ENCODE data around the gene F2RL1. TPM values are rescaled to one million over a fixed set of nuclear protein-coding genes. Genes with fewer than 3 reads are reported as not detected.

Gene F2RL1, protein sequence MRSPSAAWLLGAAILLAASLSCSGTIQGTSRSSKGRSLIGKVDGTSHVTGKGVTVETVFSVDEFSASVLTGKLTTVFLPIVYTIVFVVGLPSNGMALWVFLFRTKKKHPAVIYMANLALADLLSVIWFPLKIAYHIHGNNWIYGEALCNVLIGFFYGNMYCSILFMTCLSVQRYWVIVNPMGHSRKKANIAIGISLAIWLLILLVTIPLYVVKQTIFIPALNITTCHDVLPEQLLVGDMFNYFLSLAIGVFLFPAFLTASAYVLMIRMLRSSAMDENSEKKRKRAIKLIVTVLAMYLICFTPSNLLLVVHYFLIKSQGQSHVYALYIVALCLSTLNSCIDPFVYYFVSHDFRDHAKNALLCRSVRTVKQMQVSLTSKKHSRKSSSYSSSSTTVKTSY
- total RNA-seq: 1 to 10 TPM; 1.7 to 2.0 TPM

DNA sequence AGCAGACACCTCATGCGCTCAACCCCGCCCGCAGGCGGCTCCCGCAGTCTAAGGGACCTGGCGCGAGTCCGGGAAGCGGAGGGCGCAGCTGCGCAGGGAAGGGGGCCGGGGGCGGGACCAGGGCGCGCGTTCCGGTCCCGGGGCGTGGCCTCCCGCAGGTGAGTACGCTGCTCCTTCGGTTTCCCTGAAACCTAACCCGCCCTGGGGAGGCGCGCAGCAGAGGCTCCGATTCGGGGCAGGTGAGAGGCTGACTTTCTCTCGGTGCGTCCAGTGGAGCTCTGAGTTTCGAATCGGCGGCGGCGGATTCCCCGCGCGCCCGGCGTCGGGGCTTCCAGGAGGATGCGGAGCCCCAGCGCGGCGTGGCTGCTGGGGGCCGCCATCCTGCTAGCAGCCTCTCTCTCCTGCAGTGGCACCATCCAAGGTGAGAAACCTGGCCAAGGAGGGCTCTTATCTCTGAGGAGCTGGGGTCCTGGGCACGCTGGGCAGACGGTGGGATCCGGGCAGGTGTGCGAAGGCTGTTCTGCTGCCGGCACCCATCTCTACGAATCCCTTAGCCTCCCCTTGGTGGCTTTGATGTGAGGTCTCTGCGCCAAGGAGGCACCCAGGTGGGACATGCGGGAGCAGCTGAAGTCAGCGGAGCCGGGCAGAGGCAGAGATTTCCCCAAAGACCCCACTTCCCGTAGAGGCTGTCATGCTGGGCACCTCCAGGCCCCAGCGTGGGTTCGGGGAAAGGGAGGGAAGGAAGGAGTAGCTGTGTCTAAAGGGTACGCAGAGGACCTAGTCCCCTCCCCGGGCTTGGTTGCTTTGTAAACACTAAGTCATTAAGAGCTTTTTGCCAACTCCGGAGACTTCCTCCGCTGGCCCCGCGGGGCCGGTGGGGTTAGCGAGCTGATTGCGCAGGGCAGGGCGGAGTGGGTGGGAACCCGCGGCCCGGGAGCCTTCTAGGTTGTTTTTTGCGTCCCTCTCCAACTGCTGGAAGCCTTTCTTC lies at the start of gene F2RL1:
TSS of gene F2RL1 (plus strand) at position 187 of the 988 bp plus-strand sequence. CDS start at position 340, 153 bp downstream.

GRCh38 chr5:76849419-76850291 lies 30.8 kb downstream of the F2RL1 start, which contains the start of gene S100Z:
S100Z (plus strand) TSS chr5:76850014; CDS start chr5:76875360, 25,346 bp downstream.

Other genes with a start within 250 kb of the F2RL1 start
- gene F2RL2, start 195.6 kb upstream of the F2RL1 start, total RNA-seq: not detected
- gene F2R, start 102.9 kb upstream of the F2RL1 start, total RNA-seq: 1 to 10 TPM; 4.6 to 4.8 TPM
- 1 to 10 TPM; 3.2 to 3.6 TPM for gene S100Z, start 31.0 kb downstream of the F2RL1 start, total RNA-seq
- gene CRHBP, start 134.0 kb downstream of the F2RL1 start, total RNA-seq: under 1 TPM in 1 of 2 experiments, not detected in 1; 0.45 TPM
- 10 to 100 TPM; 25.4 to 25.5 TPM for gene AGGF1, start 211.4 kb downstream of the F2RL1 start, total RNA-seq